ENCODE measurements around the gene BAIAP2L2. TPM values are rescaled to one million over a fixed set of nuclear protein-coding genes. Genes with fewer than 3 reads are reported as not detected.
"Not testable (repeated sequence)": the region's sequence is repeated elsewhere in the genome, so short reads cannot be mapped to it uniquely, and the experiment has no call there.

BAIAP2L2 gene, protein sequence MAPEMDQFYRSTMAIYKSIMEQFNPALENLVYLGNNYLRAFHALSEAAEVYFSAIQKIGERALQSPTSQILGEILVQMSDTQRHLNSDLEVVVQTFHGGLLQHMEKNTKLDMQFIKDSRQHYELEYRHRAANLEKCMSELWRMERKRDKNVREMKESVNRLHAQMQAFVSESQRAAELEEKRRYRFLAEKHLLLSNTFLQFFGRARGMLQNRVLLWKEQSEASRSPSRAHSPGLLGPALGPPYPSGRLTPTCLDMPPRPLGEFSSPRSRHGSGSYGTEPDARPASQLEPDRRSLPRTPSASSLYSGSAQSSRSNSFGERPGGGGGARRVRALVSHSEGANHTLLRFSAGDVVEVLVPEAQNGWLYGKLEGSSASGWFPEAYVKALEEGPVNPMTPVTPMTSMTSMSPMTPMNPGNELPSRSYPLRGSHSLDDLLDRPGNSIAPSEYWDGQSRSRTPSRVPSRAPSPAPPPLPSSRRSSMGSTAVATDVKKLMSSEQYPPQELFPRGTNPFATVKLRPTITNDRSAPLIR
- total RNA-seq: 1.1 TPM

DNA sequence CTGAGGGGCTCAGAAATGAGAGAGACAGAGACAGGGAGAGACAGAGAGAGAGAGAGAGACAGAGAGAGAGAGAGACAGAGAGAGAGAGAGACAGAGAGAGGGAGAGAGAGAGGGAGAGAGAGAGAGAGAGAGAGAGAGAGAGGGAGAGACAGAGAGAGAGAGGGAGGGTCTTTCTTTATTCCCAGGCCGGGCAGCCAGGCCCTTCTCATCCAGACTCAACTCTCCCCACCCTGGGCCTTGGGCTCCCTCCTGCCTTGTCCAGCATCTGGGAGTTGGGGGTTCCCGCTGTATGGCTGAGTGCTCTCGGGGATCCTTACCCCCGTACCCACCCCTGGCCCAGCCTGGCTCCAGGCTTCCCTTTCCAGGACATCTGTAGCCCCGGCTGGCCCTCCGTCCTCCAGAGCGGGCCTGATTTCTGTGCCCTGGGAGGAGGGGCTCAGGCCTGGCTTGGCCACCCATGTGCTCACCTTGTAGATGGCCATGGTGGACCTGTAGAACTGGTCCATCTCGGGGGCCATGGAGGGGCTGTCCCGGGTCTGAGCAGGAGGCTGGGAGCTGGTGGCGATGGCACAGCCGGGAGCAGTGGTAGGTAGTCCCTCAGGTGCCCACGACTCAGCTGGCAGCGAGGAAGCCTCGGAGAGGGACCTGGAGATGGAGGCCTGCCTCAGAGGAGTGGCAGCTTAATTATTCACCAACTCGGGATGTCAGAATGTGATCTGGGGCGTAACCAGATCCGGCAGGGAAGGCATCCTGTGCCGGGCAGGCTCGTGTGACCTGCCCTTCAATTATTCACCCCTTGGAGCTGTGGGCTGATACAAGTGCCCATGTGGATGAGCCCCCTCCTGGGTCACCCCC, at the start of gene BAIAP2L2:
BAIAP2L2 (minus strand) TSS at position 677 of the 855 bp plus-strand sequence; CDS start at position 518, 159 bp downstream.
- no peak for DNase-seq (ENCODE audit: low spot score)

DNA sequence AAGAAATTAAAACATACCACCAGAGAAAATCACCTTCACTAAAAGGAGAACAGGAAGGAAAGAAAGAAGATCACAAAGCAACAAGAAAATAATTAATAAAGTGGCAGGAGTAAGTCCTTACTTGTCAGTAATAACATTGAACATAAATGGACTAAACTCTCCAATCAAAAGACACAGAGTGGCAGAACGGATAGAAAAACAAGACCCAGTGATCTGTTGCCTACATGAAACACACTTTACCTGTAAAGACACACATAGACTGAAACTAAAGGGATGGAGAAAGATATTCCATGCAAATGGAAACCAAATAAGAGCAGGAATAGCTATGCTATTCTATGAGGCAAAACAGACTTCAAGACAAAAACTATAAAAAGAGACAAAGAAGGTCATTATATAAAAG, 45.2 kb upstream of the BAIAP2L2 start:
- DNase-seq (ENCODE audit: low spot score) (no peak), ATAC-seq (no peak)

More for the DNA sequence above, at the start of gene BAIAP2L2:
- ATAC-seq: no peak

DNA sequence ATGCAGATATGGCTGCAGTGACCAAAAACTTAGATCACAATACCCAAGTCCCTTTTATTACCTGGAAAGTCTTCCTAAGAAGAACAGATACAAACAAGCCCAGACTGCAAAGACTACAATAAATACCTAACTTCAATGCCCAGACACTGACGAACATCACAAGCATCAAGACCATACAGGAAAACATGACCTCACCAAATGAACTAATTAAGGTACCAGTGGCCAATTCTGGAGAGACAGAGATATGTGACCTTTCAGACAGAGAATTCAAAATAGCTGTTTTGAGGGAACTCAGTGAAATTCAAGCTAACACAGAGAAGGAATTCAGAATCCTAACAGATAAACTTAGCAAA, 44.1 kb upstream of the BAIAP2L2 start:
- not testable (repeated sequence) for DNase-seq (ENCODE audit: low spot score); ATAC-seq

DNA sequence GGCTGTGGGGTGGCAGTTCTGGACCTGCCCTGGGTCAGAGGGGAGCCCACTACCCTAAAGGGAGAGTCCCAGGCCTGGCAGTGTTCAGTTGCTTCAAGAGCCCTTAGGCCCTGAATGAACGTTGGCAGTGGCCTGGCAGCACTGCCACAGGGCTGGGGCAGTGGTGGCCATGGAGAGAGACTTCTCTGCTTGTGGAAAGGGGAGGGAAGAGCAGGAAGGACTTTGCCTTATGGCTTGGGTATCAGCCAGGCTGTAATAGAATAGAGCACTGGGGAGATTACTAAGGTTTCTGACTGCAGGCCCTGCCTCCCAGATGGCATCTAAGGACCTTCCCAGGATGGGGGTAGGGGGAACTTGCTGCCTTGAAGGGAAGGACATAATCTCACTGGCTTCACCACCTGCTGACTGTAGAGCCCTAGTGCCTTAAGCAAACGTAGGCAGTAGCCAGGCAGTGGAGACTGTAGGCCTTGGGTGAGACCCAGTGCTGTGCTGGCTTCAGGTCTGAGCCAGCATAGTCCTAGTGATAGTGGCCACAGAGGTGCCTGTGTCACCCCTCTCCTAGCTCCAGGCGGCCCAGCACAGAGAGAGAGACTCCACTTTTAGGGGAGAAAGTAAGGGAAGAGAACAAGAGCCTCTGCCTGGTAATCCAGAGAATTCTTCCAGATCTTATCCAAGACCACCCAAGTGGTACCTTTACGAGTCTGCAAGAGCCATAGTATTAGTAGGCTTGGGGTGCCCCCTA, 43.5 kb upstream of the BAIAP2L2 start:
- DNase-seq (ENCODE audit: low spot score) (peak; percentile 78), ATAC-seq (peak; percentile 97)

DNA sequence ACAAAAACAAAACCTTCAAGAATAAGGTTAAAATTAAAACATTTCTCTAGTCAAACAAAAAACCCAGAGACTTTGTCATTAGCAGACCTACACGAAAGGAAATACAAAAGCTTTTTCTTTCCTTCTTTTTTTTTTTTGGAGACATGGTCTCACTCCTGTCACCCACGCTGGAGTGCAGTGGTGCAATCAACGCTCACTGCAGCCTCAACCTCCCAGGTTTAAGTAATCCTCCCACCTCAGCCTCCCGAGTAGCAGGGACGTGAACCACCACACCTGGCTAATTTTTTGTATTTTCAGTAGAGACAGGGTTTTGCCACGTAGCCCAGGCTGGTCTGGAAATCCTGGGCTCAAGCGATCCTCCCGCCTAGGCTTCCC, 40.6 kb upstream of the BAIAP2L2 start:
- DNase-seq (ENCODE audit: low spot score): no peak

DNA sequence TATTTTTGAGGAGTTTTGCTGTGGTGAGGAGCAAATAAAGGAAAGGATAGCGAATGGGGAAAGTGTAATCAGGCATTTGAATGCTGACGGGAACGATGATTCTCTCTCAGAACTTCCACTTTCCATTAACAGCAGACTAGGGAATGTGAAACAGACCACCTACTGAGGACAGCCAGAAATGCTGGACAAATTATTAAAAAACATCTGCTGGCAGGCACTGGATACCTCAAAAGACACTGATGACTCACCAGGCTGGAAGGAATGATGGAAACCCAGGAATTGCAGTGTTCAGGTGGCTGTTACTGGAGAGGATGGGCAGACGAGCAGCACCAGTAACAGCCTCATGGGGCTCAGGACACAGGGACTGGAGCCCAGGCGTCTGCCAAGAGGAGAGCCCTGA, 37.8 kb upstream of the BAIAP2L2 start:
- no peak for DNase-seq (ENCODE audit: low spot score)
- ATAC-seq: no peak

More for the DNA sequence above, 40.6 kb upstream of the BAIAP2L2 start:
- ATAC-seq: no peak

DNA sequence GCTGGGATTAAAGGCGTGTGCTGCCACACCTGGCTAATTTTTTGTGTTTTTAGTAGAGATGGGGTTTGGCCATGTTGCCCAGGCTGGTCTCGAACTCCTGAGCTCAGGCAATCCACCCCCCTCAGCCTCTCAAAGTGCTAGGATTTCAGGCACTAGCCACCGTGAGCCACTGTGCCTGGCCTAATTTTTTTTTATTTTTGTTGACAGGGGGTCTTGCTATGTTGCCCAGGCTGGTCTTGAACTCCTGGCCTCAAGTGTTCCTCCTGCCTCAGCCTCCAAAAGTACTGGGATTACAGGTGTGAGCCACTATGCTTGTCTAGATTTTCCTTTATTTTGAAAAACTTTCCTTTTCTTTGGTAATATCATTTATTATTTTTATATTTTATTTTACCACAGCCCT, 35.7 kb upstream of the BAIAP2L2 start:
- DNase-seq (ENCODE audit: low spot score); ATAC-seq: not testable (repeated sequence)

DNA sequence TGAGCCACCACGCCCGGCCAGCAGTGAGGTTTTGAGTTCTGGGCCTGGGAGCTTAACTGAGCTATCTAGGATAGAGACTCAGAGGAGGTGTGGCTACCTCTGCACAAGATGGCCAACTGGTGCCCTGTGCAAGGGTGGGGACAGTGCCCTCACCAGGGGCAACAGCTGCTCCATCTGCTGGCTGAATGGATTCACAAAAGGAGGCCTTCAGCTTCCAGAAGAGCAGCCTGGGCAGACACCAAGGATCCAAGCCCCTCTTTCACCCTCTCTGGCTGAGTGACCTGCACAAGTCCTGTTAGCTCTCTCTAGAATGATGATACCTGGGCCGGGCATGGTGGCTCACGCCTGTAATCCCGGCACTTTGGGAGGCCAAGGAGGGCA, 33.5 kb upstream of the BAIAP2L2 start:
- ATAC-seq (no peak), DNase-seq (ENCODE audit: low spot score) (no peak)

DNA sequence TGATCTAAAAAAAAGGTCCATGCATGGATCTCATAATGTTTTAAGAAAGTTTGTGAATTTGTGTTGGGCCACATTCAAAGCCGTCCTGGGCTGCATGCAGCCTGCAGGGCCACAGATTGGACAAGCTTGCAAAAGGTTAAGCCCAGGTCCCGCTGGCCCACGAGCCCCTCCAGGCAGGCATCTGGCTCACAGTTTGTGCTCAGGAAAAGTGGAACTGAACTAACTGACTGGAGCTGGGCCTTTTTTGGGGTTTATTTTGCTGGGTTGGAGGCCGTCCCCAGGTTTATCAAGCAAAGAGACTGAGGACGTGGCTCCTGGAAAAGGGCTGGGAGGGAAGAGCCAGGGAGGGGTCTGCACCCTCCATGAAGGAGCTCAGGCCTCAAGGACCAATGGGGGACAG, 32.1 kb upstream of the BAIAP2L2 start:
- ATAC-seq (no peak), DNase-seq (ENCODE audit: low spot score) (no peak)

DNA sequence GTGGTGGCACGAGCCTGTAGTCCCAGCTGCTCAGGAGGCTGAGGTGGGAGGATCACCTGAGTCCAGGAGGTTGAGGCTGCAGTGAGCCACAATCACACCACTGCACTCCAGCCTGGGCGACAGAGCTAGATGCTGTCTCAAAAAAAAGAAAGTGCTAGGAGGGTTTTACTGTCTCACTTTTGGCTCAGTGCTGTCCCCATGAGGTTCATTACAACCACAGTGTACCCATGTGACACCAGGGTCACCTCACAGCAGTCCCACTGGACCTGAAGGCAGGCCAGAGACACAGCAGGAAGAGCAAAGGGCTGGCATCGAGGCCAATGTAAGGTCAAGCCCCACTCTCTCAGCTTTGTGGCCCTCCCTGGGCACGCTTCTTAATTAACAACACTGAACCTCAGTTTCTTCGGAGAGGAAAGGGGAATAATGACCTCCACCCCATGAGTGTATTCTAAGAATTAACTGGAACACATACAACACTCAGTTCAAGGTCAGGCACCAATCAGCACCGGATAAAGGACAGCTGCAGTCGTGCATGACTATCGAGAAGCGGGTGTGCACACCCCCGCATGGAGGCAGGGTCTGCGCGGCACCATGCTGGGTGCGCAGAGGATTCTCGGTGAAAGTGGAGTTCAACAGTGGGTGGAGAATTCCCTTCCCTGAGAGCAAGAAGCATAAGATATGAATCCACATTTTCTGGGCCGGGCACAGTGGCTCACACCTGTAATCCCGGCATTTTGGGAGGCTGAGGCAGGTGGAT, 30.9 kb upstream of the BAIAP2L2 start:
- DNase-seq (ENCODE audit: low spot score): peak; percentile 29
- ATAC-seq: peak; percentile 26

DNA sequence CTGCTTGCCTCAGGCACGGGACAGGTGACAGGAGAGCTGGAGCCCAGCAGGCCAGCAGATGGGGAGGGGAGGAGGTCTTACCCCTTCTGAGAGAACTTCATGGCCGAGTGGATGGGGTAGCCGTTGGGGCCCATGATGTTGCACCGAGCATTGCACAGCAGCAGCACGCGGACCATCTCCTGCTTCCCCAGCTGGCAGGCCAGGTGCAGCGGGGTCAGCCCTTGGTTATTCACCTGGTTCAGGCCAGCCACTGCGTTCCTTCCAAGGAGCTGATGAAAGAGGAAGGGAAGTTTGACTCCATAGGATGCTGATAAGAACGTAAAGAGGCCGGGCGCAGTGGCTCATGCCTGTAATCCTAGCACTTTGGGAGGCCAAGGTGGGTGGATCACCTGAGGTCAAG, 29.4 kb upstream of the BAIAP2L2 start:
- ATAC-seq (no peak), DNase-seq (ENCODE audit: low spot score) (peak; percentile 41)

DNA sequence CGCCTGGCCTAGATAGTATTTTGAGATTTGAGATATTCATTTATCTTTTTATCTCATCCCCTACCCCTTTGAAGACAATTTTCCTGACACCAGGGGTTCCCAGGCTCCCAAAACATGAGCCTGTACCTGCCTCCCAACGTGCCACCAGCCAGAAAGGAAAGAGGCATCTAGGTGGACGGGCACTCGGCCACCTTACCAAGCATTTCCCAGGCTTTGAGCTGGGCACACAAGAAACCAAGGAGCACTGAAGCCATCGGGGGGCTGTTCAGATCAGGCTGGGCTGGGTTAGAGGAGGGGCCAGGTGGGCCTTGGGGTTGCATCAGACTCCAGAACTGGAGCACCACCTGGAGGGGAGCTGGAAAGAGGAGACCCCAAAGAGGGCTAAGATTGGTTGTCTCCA, 28.5 kb upstream of the BAIAP2L2 start:
- ATAC-seq (no peak), DNase-seq (ENCODE audit: low spot score) (peak; percentile 38)

DNA sequence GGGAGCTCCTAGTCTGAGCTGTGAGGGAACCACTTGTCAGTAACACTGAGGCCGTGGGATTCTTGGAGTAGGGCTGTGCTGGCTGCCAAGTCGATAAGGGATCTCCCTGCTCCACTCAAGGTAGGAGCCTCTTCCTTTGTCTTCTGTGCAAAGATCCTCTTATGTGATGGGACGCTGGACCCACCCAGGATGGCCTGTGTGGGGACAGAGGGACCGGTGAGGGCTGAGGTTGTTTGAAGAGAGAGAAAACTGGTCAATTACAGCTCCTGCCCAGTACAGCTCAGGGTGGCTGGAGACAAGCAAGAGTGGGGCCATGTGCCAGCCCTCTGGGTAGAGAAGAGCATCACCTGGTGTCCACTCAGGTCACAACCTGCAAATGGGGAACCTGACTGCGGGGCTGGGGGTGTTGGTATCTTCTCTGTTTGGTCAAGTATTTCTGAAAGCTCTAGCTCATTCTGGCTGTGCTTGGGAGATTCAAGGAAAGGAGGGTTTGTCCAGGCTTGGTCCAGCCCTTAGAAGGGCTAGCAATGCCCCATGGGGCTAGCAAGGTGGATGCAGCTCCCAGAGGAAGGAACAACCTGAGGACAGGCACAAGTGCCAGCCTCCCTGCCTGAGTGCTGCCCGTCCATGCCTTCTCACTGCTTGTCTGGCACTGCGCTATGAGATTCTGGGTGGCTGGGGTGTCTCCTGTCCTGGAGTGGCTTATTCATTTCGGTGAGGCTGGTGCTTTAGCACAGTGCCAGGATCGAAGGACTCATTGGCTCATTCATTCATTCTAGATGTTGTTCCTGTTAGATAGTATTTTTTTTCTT, 27.6 kb upstream of the BAIAP2L2 start:
- DNase-seq (ENCODE audit: low spot score) (peak; percentile 38), ATAC-seq (peak; percentile 36)

DNA sequence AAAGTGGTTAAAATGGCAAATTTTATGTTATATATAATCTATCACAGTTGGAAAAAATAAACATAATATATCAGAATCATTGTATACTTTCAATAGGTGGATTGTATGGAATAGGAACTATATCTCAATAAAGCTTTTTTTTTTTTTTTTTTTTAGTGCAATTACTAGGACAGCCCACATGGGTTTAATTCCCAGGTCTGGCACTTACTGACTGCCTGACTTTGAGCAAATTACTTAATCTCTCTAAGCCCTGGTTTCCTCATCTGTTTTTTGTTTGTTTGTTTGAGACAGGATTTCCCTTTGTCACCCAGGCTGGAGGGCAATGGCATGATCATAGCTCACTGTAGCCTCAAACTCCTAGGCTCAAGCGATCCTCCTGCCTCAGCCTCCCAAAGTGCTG, 26.1 kb upstream of the BAIAP2L2 start:
- ATAC-seq (no peak), DNase-seq (ENCODE audit: low spot score) (no peak)

DNA sequence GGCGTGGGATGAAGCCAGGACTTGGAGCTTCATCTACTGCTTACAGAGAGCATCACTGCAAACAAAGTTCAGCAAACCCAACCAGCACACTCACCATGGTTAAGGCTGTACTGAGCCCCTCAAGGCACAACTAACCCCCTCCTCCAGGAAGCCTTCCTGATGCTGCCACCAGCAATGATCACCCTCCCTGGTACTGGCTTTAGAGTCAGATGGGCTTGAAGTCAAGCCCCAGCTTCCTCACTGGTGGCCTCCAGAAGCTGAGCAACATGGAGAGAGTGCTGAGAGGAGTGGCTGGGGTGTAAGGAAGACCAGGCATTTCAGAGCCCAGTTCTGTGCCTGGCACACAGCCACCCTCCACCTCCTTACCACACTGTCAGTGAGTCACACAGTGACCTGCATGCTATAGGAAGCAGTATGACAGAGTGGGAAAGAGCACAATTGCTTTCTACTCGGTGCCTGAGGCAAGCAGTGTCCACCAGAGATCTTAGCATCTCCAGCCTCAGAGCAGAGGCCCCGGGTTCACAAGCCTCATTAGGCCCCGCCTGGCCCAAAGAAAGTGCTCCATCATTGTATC, 24.7 kb upstream of the BAIAP2L2 start:
- DNase-seq (ENCODE audit: low spot score) (no peak), ATAC-seq (no peak)

DNA sequence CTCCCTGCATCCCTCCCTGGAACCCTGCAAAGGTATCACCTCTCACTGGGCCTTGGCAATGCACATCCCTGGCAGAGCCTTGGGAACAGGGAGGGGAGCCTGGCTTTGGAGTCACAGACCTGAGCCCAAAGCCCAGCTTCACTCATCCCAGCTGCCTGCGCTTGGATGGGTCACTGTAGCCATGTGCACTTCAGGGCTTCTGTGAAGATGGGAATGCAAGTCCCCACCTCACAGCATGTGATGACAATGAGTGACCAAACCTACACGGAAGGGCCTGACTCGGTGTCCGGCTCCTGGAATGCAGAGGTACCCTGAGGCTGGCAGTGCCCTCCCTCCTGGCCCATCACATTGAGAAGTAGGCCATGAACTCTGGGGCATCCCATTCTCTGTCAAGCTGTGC, 22.8 kb upstream of the BAIAP2L2 start:
- DNase-seq (ENCODE audit: low spot score) (no peak), ATAC-seq (no peak)

DNA sequence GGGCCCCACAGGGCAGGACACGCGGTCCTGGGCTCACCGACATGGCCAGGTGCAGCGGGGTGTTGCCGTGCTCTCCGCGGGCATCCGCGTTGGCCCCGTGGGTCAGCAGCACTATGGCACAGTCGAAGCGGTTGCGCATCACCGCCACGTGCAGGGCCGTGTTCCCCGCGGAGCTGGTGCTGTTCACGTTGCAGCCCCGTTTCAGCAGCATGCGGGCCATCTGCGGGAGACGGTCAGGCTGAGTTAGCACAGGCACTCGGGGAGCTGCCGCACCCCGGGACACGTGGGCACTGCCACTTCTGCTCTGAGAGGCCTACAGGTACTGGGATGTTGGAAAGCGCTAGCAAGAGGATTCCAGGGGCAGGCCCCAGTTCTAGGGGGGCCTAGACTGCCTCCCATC, 22.3 kb upstream of the BAIAP2L2 start:
- no peak for ATAC-seq
- DNase-seq (ENCODE audit: low spot score): no peak

DNA sequence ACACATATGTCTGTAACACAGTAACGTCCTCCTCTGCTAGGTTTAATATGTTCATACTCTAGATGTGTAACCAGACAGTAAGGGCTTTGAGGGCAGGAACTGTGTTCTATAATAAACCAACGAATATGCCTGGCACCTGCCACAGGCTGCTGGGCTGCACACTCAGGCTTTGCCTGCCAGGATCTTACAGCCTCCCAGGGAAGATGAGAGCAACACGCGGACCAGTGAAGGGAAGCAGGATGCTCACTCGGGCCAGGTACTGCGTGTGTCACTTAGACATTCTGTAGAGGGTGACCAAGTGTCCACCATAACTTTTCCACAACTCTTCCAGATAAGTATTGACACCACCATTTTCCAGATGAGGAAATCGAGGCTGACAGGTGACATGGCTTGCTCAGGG, 21.7 kb upstream of the BAIAP2L2 start:
- DNase-seq (ENCODE audit: low spot score) (no peak), ATAC-seq (no peak)

DNA sequence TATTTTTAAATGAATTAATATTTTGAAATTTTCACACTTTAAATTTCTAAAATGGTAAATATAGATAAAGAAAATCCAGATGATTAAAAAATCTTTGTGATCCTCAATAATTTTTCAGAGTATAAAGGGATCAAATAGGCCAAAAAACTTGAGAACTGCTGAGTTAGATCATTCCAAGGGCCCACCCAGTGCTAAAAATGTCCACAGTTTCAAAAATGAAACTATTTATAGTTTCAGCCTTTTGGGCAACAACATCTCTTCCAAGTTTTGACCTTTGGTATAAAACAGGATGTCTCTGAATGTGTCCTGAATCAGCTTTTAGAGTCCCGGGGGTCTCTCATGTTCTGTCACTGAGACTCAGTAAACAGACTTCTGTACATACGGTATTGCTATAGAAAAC, 20.9 kb upstream of the BAIAP2L2 start:
- ATAC-seq: no peak
- DNase-seq (ENCODE audit: low spot score): no peak
